ENCODE data around the gene WSB2.

WSB2 gene

GRCh38 chr12:118044075-118044474 lies 16.9 kb downstream of the WSB2 start:
- Histone ChIP-seq H3K27me3 (ENCODE audit: insufficient read depth, low read depth) (no peaks in the 10 kb centered on the region), H3K4me3 (IDR thresholded peaks at IDR 0.05; ENCODE audit: insufficient read depth, low read depth, low read length) (no peak overlapping the region), H3K9ac (no peak overlapping the region), H4K20me1 (ENCODE audit: insufficient read depth) (no peaks in the 10 kb centered on the region), H3K36me3 (ENCODE audit: insufficient read depth) (no peaks in the 10 kb centered on the region), H2AFZ (ENCODE audit: low read depth) (no peak overlapping the region), H3K79me2 (ENCODE audit: insufficient read depth, low read depth) (no peaks in the 10 kb centered on the region), H3K4me1 (ENCODE audit: low read depth, poor library complexity, severe bottlenecking) (peaks cover 30% of the 10 kb centered on the region), H3K4me2 (no peak overlapping the region), H3K27ac (no peak overlapping the region)
- TF ChIP-seq, protein P1, sequence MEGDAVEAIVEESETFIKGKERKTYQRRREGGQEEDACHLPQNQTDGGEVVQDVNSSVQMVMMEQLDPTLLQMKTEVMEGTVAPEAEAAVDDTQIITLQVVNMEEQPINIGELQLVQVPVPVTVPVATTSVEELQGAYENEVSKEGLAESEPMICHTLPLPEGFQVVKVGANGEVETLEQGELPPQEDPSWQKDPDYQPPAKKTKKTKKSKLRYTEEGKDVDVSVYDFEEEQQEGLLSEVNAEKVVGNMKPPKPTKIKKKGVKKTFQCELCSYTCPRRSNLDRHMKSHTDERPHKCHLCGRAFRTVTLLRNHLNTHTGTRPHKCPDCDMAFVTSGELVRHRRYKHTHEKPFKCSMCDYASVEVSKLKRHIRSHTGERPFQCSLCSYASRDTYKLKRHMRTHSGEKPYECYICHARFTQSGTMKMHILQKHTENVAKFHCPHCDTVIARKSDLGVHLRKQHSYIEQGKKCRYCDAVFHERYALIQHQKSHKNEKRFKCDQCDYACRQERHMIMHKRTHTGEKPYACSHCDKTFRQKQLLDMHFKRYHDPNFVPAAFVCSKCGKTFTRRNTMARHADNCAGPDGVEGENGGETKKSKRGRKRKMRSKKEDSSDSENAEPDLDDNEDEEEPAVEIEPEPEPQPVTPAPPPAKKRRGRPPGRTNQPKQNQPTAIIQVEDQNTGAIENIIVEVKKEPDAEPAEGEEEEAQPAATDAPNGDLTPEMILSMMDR (conservative IDR thresholded peaks at IDR 0.05; ENCODE audit: low read depth, low read length) = no peak

GRCh38 chr12:118042091-118042490 lies 18.9 kb downstream of the WSB2 start:
- Histone ChIP-seq H4K20me1 (ENCODE audit: insufficient read depth) (no peaks in the 10 kb centered on the region), H3K79me2 (ENCODE audit: insufficient read depth, low read depth) (no peaks in the 10 kb centered on the region), H3K36me3 (ENCODE audit: insufficient read depth) (no peaks in the 10 kb centered on the region)

DNA sequence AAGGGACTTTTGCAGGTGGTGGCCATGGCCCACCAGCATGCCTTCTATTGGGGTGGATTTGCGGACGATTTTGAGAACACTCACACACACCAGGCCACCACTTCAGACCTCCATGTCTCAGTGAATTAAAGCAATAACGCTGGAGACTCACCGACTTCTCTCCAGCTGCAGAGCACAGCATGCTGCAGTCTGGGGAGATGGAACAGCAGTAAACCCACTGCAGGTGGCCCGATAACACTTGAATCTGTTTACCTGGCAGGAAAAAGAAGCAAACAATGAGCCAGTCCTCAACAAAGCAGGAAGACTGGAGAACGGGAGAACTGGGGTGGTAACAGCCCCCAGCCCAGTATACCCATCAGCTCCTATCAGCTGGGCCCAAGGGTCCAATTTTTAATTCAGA lies 22.8 kb downstream of the WSB2 start:
- H3K4me1 ChIP-seq (ENCODE audit: low read depth, poor library complexity, severe bottlenecking) = peaks cover 30% of the 10 kb centered on the region
- H3K79me2 ChIP-seq (ENCODE audit: insufficient read depth, low read depth) = no peaks in the 10 kb centered on the region
- H3K27me3 ChIP-seq (ENCODE audit: insufficient read depth, low read depth) = no peaks in the 10 kb centered on the region
- H4K20me1 ChIP-seq (ENCODE audit: insufficient read depth) = no peaks in the 10 kb centered on the region
- no peak overlapping the region for H2AFZ ChIP-seq (ENCODE audit: low read depth)
- TF ChIP-seq, protein P1 (conservative IDR thresholded peaks at IDR 0.05; ENCODE audit: low read depth, low read length) = no peak
- no peak overlapping the region for H3K4me2 ChIP-seq
- H3K9ac ChIP-seq = no peak overlapping the region
- no peaks in the 10 kb centered on the region for H3K36me3 ChIP-seq (ENCODE audit: insufficient read depth)
- H3K27ac ChIP-seq = no peak overlapping the region
- no peak overlapping the region for H3K4me3 ChIP-seq (IDR thresholded peaks at IDR 0.05; ENCODE audit: insufficient read depth, low read depth, low read length)

More at GRCh38 chr12:118042091-118042490, 18.9 kb downstream of the WSB2 start:
- H3K27me3 ChIP-seq (ENCODE audit: insufficient read depth, low read depth) = no peaks in the 10 kb centered on the region
- H3K9ac ChIP-seq = no peak overlapping the region
- H3K4me1 ChIP-seq (ENCODE audit: low read depth, poor library complexity, severe bottlenecking) = peaks cover 35% of the 10 kb centered on the region
- no peak overlapping the region for H3K27ac ChIP-seq
- H3K4me3 ChIP-seq (IDR thresholded peaks at IDR 0.05; ENCODE audit: insufficient read depth, low read depth, low read length) = no peak overlapping the region
- TF ChIP-seq, protein P1 (conservative IDR thresholded peaks at IDR 0.05; ENCODE audit: low read depth, low read length) = no peak
- H2AFZ ChIP-seq (ENCODE audit: low read depth) = no peak overlapping the region
- no peak overlapping the region for H3K4me2 ChIP-seq

DNA sequence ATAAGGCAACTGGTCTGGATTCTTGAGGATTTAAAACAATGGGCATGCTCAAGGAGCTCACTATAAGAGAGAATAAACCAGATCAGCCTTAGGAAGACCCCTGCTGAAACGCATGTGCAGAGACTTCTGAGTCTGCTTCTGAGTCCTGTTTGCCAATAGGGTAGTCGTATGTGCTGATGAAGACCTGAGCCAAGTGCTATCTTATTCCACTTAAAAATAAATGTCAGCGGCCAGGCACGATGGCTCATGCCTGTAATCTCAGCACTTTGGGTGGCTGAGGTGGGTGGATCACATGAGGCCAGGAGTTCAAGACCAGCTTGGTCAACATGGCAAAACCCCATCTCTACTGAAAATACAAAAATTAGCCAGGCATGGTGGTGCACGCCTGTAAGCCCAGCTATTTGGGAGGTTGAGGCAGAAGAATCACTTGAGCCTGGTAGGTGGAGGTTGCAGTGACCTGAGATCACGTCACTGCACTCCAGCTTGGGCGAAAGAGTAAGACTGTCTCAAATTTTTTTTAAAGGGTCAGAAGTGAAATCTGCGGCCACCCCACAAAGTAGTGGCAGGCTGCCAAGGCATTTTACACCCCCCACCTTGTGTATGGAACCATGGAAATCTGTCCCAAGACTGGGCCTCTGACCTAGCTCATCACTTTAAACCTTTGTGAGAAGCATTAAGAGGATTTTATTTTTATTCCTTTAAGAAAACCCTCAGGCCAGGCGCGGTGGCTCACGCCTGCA lies 24.1 kb downstream of the WSB2 start:
- H3K4me3 ChIP-seq (IDR thresholded peaks at IDR 0.05; ENCODE audit: insufficient read depth, low read depth, low read length) = no peak overlapping the region
- H2AFZ ChIP-seq (ENCODE audit: low read depth) = no peak overlapping the region
- H3K9ac ChIP-seq = no peak overlapping the region
- no peaks in the 10 kb centered on the region for H3K79me2 ChIP-seq (ENCODE audit: insufficient read depth, low read depth)
- H3K4me2 ChIP-seq = no peak overlapping the region
- TF ChIP-seq, protein P1 (conservative IDR thresholded peaks at IDR 0.05; ENCODE audit: low read depth, low read length) = no peak
- no peaks in the 10 kb centered on the region for H3K36me3 ChIP-seq (ENCODE audit: insufficient read depth)
- no peaks in the 10 kb centered on the region for H3K27me3 ChIP-seq (ENCODE audit: insufficient read depth, low read depth)
- no peaks in the 10 kb centered on the region for H4K20me1 ChIP-seq (ENCODE audit: insufficient read depth)
- H3K27ac ChIP-seq = no peak overlapping the region
- H3K4me1 ChIP-seq (ENCODE audit: low read depth, poor library complexity, severe bottlenecking) = peaks cover 30% of the 10 kb centered on the region

Data from KMS-11 (cell line).